Mesodermal cell (in vitro differentiated cells): ENCODE measurements around the gene KIF4A.
"Not testable (repeated sequence)": the region's sequence is repeated elsewhere in the genome, so short reads cannot be mapped to it uniquely, and the experiment has no call there.

Experiments
- H3K27ac ChIP-seq: 2 replicates; pipeline ENCODE4 v1.7.0; 2013; ENCODE audit warnings: mild to moderate bottlenecking, low read depth, low read length, moderate library complexity; ENCODE audit not compliant: severe bottlenecking
- H3K36me3 ChIP-seq: 2 replicates; pipeline ENCODE4 v1.7.1; 2013; ENCODE audit warnings: mild to moderate bottlenecking, low read length, moderate library complexity; ENCODE audit not compliant: control insufficient read depth, insufficient read depth
- H3K4me1 ChIP-seq: one replicate; pipeline ENCODE4 v1.7.1; 2013; ENCODE audit warnings: mild to moderate bottlenecking, low read length; ENCODE audit not compliant: insufficient read depth, control insufficient read depth, poor library complexity, severe bottlenecking
- H3K4me3 ChIP-seq: 2 replicates; pipeline ENCODE4 v1.7.0; 2013; ENCODE audit warnings: low read length, control low read depth, mild to moderate bottlenecking; ENCODE audit not compliant: insufficient read depth, poor library complexity, severe bottlenecking; ENCODE audit errors: extremely low read depth
- H3K9me3 ChIP-seq: 2 replicates; pipeline ENCODE4 v1.7.1; 2013; ENCODE audit warnings: mild to moderate bottlenecking, low read length, moderate library complexity; ENCODE audit not compliant: control insufficient read depth
- WGBS, 2 experiments: methylation state at CpG; one replicate each; pipeline ENCODE4 v1.1.5; 2013; ENCODE audit warnings: missing lambda C conversion rate in 2 of 2; ENCODE audit not compliant: insufficient coverage in 2 of 2; 5-methylcytosine and 5-hydroxymethylcytosine counted together

Gene KIF4A

GRCh38 chrX:70386235-70386634, 96.3 kb downstream of the KIF4A start:
- WGBS, 2 experiments, result no CpG with 5 or more reads among the region's 2 CpGs

GRCh38 chrX:70398899-70399298, 109.0 kb downstream of the KIF4A start:
- 89 to 92% methylated on average over 1 to 2 of the region's 4 CpGs for WGBS, 2 experiments
- Histone ChIP-seq H3K36me3 (peaks cover 21% of the 10 kb centered on the region), H3K4me1 (no peaks in the 10 kb centered on the region), H3K9me3 (no peaks in the 10 kb centered on the region), H3K4me3 (no peak overlapping the region), H3K27ac (no peak overlapping the region)

More at GRCh38 chrX:70386235-70386634, 96.3 kb downstream of the KIF4A start:
- Histone ChIP-seq H3K4me1 (no peaks in the 10 kb centered on the region), H3K36me3 (peaks cover 57% of the 10 kb centered on the region), H3K27ac (no peak overlapping the region), H3K4me3 (no peak overlapping the region), H3K9me3 (no peaks in the 10 kb centered on the region)

- not testable (repeated sequence) for H3K4me3 ChIP-seq, H3K27ac ChIP-seq, H3K9me3 ChIP-seq, H3K4me1 ChIP-seq
- no CpG with 5 or more reads among the region's 3 CpGs for WGBS, 2 experiments
- H3K36me3 ChIP-seq, result peaks cover 28% of the 10 kb centered on the region
Measured at GRCh38 chrX:70400181-70400580, 110.3 kb downstream of the KIF4A start.

- Histone ChIP-seq H3K4me3 (no peak overlapping the region), H3K4me1 (no peaks in the 10 kb centered on the region), H3K9me3 (no peaks in the 10 kb centered on the region), H3K36me3 (peaks cover 40% of the 10 kb centered on the region), H3K27ac (no peak overlapping the region)
- no CpG with 5 or more reads among the region's 2 CpGs for WGBS, 2 experiments
Measured at GRCh38 chrX:70402721-70403120, 112.8 kb downstream of the KIF4A start.

- WGBS, 2 experiments, result no CpG with 5 or more reads among the region's 1 CpG
- peaks cover 51% of the 10 kb centered on the region for H3K36me3 ChIP-seq
Measured at GRCh38 chrX:70405003-70405402, 115.1 kb downstream of the KIF4A start.

GRCh38 chrX:70410921-70411320, 121.0 kb downstream of the KIF4A start:
- no peaks in the 10 kb centered on the region for H3K9me3 ChIP-seq
- no peak overlapping the region for H3K27ac ChIP-seq
- no peaks in the 10 kb centered on the region for H3K4me1 ChIP-seq
- H3K36me3 ChIP-seq, result peaks cover 40% of the 10 kb centered on the region
- H3K4me3 ChIP-seq, result no peak overlapping the region
- 100% methylated on average over 1 of the region's 2 CpGs for WGBS, 2 experiments

More at GRCh38 chrX:70405003-70405402, 115.1 kb downstream of the KIF4A start:
- H3K27ac ChIP-seq, result no peak overlapping the region
- no peaks in the 10 kb centered on the region for H3K4me1 ChIP-seq
- no peaks in the 10 kb centered on the region for H3K9me3 ChIP-seq
- H3K4me3 ChIP-seq, result no peak overlapping the region

GRCh38 chrX:70411475-70411874, 121.6 kb downstream of the KIF4A start:
- WGBS, 2 experiments, result no CpG with 5 or more reads among the region's 3 CpGs
- H3K9me3 ChIP-seq, result no peaks in the 10 kb centered on the region
- no peak overlapping the region for H3K27ac ChIP-seq
- H3K36me3 ChIP-seq, result peaks cover 34% of the 10 kb centered on the region
- H3K4me3 ChIP-seq, result no peak overlapping the region
- H3K4me1 ChIP-seq, result no peaks in the 10 kb centered on the region

GRCh38 chrX:70421618-70422017, 131.7 kb downstream of the KIF4A start:
- H3K27ac ChIP-seq, result no peak overlapping the region

GRCh38 chrX:70422851-70423341, 133.0 kb downstream of the KIF4A start, which contains the start of gene GDPD2:
TSS of gene GDPD2 (plus strand) at chrX:70423314. CDS start at chrX:70424985, 1,671 bp downstream.
- 0 to 7% methylated on average over 1 to 3 of the region's 11 CpGs for WGBS, 2 experiments
- Histone ChIP-seq H3K27ac (no peak within 1 kb of the TSS), H3K36me3 (peaks cover 17% of the 10 kb centered on the region), H3K9me3 (no peaks in the 10 kb centered on the region), H3K4me3 (no peak within 1 kb of the TSS), H3K4me1 (no peaks in the 10 kb centered on the region)

More at GRCh38 chrX:70421618-70422017, 131.7 kb downstream of the KIF4A start:
- Histone ChIP-seq H3K4me3 (no peak overlapping the region), H3K4me1 (no peaks in the 10 kb centered on the region), H3K36me3 (peaks cover 19% of the 10 kb centered on the region), H3K9me3 (no peaks in the 10 kb centered on the region)
- no CpG with 5 or more reads among the region's 2 CpGs for WGBS, 2 experiments

- 40% methylated on average over 1 of the region's 10 CpGs; no CpG with 5 or more reads in 1 of the 2 experiments for WGBS, 2 experiments
- peaks cover 9% of the 10 kb centered on the region for H3K36me3 ChIP-seq
Measured at GRCh38 chrX:70423936-70424675, 134.2 kb downstream of the KIF4A start.

GRCh38 chrX:70424801-70425200, 134.9 kb downstream of the KIF4A start:
- Histone ChIP-seq H3K9me3 (no peaks in the 10 kb centered on the region), H3K4me3 (no peak overlapping the region), H3K4me1 (no peaks in the 10 kb centered on the region), H3K27ac (no peak overlapping the region), H3K36me3 (peaks cover 2% of the 10 kb centered on the region)
- 83% methylated on average over 1 of the region's 10 CpGs; no CpG with 5 or more reads in 1 of the 2 experiments for WGBS, 2 experiments

More at GRCh38 chrX:70423936-70424675, 134.2 kb downstream of the KIF4A start:
- Histone ChIP-seq H3K9me3 (no peaks in the 10 kb centered on the region), H3K4me3 (no peak overlapping the region), H3K4me1 (no peaks in the 10 kb centered on the region), H3K27ac (no peak overlapping the region)
